ENCODE data around the gene MAP7D1.
"Not testable (repeated sequence)": the region's sequence is repeated elsewhere in the genome, so short reads cannot be mapped to it uniquely, and the experiment has no call there.

Gene MAP7D1

GRCh38 chr1:36151845-36152203 is 4.1 kb upstream of the MAP7D1 start:
- DNase-seq (ENCODE audit: low read depth) = no peak

DNA sequence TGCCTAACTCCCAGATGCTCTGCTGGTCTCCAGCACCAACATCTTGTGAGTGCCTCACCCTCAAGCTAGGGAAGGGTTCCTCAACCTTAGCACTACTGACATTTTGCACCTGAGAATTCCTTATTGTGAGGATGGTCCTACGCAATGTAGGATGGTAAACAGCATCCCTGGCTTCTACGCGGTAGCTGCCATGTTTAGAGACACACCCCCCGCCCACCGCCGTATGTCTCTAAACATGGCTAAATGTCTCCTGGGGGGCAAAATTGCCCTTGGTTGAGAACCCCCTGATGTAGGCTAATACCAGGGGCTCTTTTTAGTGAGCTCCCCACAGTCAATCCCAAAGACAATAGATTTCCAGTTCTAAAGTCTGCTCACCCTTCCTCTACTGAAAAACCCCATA is 2.5 kb upstream of the MAP7D1 start:
- DNase-seq (ENCODE audit: low read depth) = no peak

DNA sequence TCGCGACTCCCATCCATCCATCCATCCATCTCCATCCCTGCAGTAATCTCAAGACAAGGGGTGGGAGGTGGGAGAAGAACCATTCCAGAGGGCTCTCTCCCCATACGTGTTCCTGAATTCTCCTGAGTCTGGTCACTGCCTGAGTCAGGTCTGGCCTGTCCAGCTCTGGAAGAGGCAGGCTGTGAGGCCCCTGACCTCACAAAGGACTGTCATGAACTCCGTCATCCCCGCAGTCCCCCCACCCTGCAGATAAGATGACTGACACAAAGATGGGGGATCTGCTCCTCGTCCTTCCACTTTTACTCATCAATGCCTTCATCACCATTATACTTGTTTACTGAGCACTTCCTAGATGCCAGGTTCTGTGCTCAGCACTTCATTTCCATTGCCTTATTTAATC is 1.6 kb upstream of the MAP7D1 start:
- no peak for DNase-seq (ENCODE audit: low read depth)

- DNase-seq (ENCODE audit: low read depth) = no peak
Measured at GRCh38 chr1:36154765-36155407, 1.1 kb upstream of the MAP7D1 start.

DNA sequence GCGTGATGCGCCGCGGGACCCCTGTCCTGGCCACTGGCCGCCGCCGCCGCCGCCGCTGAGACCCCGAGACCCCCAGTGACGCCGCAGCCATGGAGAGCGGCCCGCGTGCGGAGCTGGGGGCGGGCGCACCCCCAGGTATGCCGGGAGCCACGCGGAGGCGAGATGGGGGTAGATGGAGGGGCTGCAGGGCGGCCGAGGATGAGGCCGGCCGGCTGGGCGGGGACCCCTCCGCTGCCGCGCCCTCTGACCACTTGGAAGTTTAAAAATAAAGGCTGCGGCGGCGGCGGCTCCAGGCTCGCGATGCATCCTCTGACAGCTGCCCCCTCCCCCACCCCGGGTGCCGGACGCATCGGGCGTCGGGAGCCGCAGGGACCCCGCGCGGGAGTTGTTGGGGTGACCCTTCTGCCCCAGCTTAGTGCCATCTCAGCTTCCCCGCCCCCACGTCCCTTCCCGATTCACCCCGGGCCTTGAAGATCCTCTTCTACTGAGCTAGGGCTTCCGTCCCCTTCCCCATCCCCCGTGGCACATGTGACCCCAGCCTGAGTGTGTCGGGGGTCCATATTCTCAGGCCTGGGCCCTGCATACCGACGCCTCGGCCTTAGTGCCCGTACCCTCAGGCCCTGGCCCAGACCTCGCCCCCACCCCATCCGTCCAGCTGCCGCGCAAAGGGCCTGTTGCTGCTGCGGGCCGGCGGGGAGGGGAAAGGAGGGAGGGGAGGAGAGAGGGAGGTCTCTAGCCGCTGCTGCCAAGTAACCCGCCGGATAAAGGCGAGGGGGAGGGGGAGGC is 562 bp downstream of the MAP7D1 start:
- DNase-seq (ENCODE audit: low read depth) = no peak

GRCh38 chr1:36157115-36157903 is 1.3 kb downstream of the MAP7D1 start:
- DNase-seq (ENCODE audit: low read depth) = no peak

DNA sequence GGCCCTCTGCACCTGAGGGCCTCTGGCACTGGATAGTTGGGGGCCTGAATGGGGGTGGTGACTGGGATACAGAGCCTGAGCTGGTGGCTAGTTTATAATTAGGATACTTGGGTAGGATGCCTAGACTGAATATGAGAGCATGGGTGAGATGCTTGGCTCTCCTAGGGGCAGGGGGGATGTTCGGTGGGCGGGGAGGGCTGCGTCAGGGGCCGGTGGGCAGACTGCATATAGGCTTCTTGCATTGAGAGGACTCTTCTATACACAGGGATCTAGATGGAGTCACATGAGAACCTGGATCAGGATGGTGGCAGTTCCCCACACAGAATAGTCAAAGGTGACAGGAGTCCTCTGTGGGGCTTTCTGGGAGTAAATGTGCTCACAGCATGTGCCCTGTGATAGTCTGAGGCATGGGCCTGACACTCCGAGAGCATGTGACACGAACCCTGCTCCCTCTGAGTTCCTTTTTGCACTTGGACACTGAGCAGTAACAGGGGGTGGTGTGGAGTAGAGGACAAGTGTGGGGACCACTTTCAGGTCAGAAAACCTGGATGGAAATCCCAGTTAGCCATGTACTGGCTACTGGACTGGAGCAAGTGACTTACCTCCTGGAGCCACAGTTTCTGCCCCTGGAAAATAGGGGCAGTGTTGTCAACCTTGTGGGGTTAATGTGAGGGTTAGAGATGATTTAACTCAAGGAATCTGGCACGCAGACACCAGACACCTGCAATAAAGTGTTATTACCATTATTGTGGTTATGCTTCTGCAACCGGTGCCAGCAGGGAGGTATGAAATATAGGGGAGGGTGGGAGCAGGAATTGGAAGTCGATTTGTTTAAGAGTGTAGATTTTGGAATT is 2.2 kb downstream of the MAP7D1 start:
- DNase-seq (ENCODE audit: low read depth) = no peak

- not testable (repeated sequence) for DNase-seq (ENCODE audit: low read depth)
Measured at GRCh38 chr1:36158827-36159252, 2.9 kb downstream of the MAP7D1 start.

GRCh38 chr1:36159614-36160387 is 3.8 kb downstream of the MAP7D1 start:
- no peak for DNase-seq (ENCODE audit: low read depth)

- no peak for DNase-seq (ENCODE audit: low read depth)
Measured at GRCh38 chr1:36160388-36160948, 4.5 kb downstream of the MAP7D1 start.

- no peak for DNase-seq (ENCODE audit: low read depth)
Measured at GRCh38 chr1:36160949-36161485, 5.1 kb downstream of the MAP7D1 start.

DNA sequence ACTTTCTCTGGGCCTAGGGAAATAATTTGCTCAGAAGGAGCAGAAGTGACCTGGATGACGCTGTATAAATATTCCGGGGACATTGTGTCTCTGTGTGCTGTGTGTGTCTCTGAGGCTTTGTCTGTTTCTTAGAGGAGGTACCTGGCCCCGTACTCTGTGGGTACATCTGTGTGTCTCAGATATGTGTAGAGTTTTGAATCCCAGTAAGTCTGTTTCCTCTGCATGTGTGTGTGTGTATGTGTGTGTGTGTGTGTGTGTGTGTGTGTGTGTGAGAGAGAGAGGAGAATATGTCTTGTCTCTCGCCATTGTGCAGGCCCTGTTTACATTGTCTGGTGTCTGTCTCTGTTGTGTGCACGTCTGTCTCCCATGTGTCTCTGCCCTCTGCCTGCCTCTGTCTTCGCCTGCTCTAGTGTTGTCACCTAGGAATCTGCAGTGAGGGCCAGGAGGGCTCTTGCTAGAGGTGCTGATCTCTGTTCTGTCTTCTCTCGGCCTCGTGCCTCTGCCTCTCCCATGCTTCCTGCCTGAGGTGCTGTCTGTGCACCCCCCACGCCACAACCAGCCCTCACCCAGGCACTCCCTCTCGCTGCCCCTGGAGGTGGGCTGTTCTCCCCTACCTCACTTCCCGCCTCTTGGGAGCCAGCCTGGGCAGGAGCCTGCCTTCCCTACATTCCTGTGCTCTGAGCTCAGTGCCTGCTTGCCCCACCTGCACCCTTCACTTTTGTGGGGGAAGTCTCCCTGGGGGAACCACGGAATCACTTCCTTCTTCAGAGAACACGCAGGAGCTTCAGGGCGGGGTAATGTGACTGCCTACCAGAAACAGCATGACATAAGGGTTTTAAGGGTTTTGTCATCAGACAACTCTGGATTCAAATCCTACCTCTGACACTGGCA is 5.9 kb downstream of the MAP7D1 start:
- DNase-seq (ENCODE audit: low read depth) = no peak

DNA sequence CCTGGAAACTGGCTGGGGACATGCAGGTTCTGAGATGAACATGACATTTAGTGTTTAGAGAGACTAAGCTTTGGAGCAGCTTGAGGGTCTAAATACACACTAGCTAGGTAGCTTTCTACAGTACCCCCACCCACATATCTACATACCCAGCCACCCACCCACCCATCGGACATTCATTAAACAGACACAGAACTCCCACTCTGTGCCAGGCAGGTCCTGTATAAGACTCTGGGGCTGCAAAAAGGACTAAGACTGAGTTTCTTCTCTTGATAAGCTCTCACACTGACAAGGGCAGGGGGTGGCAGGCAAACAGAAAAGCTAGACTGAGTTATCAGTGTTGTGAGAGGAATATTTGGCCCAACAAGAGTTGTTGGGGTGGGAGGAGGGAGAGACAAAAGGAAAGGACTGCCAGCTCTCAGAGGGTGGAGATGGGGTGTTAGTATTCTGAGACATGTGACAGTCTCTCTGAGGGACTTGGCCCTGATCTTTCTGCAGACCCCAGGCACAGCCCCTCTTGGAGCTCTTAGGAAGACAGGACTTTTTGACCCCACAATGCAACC is 6.8 kb downstream of the MAP7D1 start:
- no peak for DNase-seq (ENCODE audit: low read depth)

DNA sequence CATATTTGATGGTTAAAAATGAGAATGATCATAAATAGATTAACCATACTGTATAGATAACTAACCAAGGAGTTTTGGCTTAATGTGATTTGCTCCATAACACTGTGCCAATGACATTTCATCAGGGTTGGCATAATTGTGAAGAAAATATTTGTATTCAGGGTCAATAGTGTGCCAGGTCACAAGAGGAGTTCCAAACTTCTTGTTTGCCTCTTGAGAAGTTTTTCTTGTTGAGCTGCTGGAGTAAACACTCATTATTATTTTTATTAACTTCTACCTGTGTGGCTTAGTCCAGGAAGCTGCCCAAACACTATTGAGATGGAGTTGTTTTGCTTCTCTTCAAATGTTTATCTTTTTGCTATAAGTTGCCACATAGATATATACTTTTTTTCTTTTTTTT is 7.5 kb downstream of the MAP7D1 start:
- no peak for DNase-seq (ENCODE audit: low read depth)

DNA sequence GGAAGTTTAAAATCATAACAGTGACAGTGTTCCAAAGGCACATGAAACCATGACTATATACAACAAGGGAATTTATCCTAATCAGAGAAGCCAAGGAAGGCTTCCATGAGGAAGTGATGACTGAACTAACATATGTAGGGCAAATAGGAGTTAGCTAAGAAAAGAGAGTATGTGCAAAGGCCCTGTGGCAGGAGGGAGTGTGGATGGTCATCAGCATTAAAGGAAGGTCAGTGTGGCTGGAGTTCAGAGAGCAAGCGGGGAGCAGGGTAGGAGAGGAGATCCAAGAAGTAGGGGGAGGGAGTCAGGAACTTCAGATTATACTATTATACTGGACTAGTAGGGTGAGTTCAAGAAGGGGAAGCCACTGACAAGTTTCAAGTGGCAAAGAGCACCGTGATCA is 8.4 kb downstream of the MAP7D1 start:
- no peak for DNase-seq (ENCODE audit: low read depth)

- DNase-seq (ENCODE audit: low read depth) = no peak
Measured at GRCh38 chr1:36165145-36165544, 9.2 kb downstream of the MAP7D1 start.

DNA sequence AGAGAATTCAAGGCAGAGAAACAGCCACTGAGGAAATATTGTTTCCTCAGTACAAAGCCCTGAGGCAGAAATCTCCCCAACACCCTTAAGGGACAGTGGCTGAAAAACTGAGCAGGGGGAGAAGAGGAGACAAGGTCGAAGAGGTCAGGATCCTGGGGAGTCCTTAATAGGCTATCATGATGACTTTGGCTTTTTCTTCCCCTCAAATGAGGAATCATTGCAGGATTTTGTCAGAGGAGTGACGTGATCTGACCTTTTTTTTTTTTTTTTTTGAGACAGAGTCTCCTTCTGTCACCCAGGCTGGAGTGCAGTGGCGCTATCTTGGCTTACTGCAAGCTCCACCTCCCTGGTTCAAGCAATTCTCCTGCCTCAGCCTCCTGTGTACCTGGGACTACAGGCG is 10.2 kb downstream of the MAP7D1 start:
- DNase-seq (ENCODE audit: low read depth) = no peak

- no peak for DNase-seq (ENCODE audit: low read depth)
Measured at GRCh38 chr1:36166938-36167905, 11.3 kb downstream of the MAP7D1 start.

Data from HS-5 (cell line).